GM12875 (cell line): ENCODE results near the gene FUBP3.

ENCODE experiments used
- H3K4me3 ChIP-seq: one replicate; pipeline ENCODE4 v1.5.1; 2011; ENCODE audit warnings: low read depth, low read length, control low read depth
- TF ChIP-seq, protein P1 (sequence below): IDR thresholded peaks from 2 replicates; pipeline ENCODE4 v1.5.1; 2011; ENCODE audit warnings: low read depth, mild to moderate bottlenecking, control low read depth, inconsistent platforms, low read length, moderate library complexity, borderline replicate concordance; ENCODE audit not compliant: insufficient read depth

Gene FUBP3

DNA sequence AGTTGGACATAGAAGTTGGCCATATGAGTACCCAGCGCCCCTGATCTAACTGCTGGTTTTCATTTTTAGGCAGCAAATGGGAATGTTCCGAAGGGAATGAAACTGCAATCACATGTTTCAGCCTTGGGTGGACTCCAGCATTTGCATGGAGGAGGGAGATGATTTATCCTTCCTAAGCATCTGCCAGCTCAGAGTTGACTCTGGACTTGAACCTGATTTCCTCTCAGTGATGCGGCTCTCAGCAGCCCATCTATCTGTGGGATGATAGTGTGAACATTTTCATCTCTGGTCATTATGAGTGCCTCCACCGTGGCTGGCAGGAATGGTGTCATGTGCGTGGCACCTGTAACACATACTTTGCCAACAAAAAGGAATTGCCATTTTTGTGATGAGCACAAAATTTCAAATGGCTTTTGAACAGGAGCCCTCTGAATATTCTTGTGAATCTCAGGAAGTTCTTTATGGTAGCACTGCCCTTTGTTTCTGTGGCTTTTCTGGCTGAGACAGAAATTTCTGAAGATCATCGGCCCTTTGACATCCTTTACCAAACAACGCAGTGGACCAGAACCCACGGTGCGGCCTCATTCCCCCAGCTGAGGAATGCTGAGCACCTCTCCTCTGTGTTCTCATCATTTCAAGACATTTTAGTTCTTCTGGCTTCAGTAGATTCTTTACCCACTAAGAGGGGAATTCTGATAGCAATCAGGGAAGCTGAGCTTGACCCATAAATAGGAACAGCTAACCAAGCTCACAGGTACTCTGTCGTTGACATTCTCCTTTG, 28.5 kb downstream of the FUBP3 start:
- no peak overlapping the region for H3K4me3 ChIP-seq
- TF ChIP-seq, protein P1, sequence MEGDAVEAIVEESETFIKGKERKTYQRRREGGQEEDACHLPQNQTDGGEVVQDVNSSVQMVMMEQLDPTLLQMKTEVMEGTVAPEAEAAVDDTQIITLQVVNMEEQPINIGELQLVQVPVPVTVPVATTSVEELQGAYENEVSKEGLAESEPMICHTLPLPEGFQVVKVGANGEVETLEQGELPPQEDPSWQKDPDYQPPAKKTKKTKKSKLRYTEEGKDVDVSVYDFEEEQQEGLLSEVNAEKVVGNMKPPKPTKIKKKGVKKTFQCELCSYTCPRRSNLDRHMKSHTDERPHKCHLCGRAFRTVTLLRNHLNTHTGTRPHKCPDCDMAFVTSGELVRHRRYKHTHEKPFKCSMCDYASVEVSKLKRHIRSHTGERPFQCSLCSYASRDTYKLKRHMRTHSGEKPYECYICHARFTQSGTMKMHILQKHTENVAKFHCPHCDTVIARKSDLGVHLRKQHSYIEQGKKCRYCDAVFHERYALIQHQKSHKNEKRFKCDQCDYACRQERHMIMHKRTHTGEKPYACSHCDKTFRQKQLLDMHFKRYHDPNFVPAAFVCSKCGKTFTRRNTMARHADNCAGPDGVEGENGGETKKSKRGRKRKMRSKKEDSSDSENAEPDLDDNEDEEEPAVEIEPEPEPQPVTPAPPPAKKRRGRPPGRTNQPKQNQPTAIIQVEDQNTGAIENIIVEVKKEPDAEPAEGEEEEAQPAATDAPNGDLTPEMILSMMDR, result no peak

DNA sequence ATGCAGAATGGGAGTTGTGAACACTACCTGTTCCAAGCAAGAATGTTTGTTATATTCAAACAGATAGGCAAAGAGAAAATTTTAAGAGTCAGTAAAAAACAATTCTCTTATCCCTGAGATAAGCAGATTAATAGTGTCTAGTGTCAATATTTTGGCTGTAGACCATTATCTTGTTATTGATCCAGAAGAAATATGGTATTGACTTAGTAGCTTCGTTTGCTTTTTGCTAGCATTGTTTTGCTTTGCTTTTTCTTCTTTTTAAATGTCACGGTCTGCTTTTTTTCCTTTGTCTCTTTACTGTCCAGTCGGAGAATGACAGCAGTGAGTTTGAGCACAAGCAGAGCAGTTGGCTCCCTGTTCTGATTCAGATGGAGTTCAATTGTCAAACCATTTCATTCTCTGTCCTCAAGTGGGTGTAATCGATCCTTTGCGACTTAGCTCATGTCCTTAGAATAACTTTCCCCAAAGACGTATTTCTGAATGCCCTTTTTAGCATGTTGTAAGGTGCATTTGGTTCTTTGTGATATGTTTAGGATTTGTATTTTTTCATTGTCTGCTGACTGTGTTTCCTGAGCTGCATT, 29.3 kb downstream of the FUBP3 start:
- no peak overlapping the region for H3K4me3 ChIP-seq
- TF ChIP-seq, protein P1, result no peak

DNA sequence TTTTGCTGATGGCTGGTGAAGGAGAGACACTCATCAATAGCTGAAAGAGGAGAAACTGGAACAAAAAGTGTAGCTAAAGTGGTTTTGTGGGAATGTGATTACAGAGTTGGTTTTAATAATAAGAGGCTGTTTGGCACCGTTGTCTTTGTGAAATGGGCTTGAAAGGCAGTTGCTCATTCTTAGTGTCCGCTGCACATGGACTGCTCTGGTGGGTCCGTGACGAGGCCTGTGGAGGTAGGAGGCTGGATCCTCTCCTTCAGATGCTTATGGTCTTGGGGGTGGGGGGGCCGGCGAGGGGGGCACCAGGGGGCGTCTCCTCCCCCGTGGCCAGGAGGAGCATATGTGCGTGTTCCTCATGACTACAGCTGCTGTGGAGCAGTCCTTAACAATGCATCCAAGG, 29.8 kb downstream of the FUBP3 start:
- TF ChIP-seq, protein P1, result no peak
- H3K4me3 ChIP-seq, result no peak overlapping the region

GRCh38 chr9:130610862-130611707, 31.7 kb downstream of the FUBP3 start:
- TF ChIP-seq, protein P1, result no peak
- H3K4me3 ChIP-seq, result no peak overlapping the region

DNA sequence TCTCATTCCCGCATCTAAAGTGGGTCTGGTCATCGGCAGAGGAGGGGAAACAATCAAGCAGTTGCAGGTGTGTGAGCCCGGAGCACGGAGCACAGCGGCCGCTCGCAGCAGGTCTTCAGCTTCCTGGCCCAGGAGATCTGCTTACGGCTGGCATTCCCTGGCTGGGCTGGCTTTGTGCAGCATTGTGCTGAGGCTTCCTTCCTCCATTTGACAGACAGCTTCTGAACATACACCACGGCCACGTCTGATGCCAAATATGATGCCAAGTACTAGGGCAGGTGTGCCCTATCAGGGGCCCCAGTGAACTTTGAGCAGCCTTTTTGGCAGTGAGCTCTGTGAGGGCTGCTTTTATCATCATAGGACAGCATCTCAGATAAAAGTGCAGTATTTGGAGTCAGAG, 37.1 kb downstream of the FUBP3 start:
- H3K4me3 ChIP-seq, result no peak overlapping the region
- TF ChIP-seq, protein P1, result no peak

- no peak overlapping the region for H3K4me3 ChIP-seq
- TF ChIP-seq, protein P1, result no peak
These were observed 44.1 kb downstream of the FUBP3 start for GRCh38 chr9:130623466-130623865.
